HFF-Myc (cell line): ENCODE results near the gene ZFP64.
"Not testable (repeated sequence)": the region's sequence is repeated elsewhere in the genome, so short reads cannot be mapped to it uniquely, and the experiment has no call there.

Experiments used
- DNase-seq: peaks from one replicate; pipeline ENCODE4 v3.0.0-alpha.2; 2011; ENCODE audit warnings: low read depth; ENCODE audit errors: extremely low read depth
- H3K4me3 ChIP-seq: replicated peaks from 2 replicates; pipeline ENCODE4 v1.5.1; 2011; ENCODE audit warnings: low read depth, mild to moderate bottlenecking, control low read depth, low read length
- CTCF ChIP-seq: IDR thresholded peaks from 2 replicates; pipeline ENCODE4 v1.5.1; 2012; ENCODE audit warnings: mild to moderate bottlenecking, low read depth, low read length, control low read depth; ENCODE audit errors: missing control alignments

The ZFP64 gene

GRCh38 chr20:52204136-52204535, 12.6 kb upstream of the ZFP64 start:
- no peak for DNase-seq
- H3K4me3 ChIP-seq, result no peak overlapping the region
- no peak for TF ChIP-seq CTCF

DNA sequence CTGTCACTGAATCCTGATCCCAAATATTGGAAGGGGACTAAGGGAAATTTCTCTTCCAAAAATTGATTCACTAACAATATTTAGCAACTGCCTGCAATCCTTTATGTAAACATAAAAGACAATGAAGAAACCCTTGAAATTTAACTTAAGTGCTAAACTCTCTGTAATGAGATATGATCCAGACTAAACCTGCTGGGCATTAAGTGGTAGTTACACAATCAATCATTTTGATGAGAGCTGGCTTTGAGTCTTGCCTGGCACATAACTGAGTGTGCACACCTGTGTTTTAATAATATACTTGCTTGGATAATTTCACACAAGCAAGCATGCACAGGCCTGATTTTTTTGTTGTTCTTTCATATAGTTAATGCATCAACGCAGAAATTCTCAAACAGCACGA, 9.8 kb upstream of the ZFP64 start:
- no peak for TF ChIP-seq CTCF
- no peak for DNase-seq
- no peak overlapping the region for H3K4me3 ChIP-seq

GRCh38 chr20:52200870-52201269, 9.3 kb upstream of the ZFP64 start:
- no peak for DNase-seq
- no peak overlapping the region for H3K4me3 ChIP-seq
- TF ChIP-seq CTCF, result no peak

GRCh38 chr20:52196845-52197244, 5.3 kb upstream of the ZFP64 start:
- DNase-seq, result no peak
- no peak overlapping the region for H3K4me3 ChIP-seq
- TF ChIP-seq CTCF, result no peak

DNA sequence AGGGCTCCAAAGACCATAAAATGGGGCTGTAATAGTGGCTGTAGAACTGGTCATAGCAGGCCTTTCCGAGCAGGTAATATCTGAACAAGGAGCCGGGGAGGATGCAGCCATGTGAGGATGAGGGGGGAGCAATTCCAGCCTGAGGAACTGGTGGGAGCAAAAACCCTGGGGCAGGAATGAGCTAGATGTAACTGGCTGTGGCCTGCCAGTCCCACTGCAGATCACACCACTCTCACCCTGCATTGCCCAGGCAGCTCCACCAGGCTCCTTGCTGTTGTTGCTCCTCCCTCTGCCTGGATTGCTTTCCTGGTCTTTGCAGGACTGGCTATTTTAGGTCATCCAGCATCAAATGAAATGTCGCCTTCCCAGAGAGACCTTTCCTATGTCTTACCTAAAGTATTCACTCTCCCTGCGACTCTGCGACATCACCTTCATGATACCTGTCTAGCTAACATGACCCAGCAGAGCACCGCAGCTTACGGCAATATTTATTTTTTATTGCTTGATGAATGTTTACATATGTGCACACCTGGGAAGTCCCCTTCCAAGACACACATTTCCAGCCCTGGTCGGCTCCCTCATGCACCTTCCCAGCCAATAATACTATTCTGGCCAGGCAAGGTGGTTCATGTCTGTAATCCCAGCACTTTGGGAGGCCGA, 2.4 kb upstream of the ZFP64 start:
- TF ChIP-seq CTCF, result no peak
- no peak for DNase-seq
- H3K4me3 ChIP-seq, result no peak overlapping the region

DNA sequence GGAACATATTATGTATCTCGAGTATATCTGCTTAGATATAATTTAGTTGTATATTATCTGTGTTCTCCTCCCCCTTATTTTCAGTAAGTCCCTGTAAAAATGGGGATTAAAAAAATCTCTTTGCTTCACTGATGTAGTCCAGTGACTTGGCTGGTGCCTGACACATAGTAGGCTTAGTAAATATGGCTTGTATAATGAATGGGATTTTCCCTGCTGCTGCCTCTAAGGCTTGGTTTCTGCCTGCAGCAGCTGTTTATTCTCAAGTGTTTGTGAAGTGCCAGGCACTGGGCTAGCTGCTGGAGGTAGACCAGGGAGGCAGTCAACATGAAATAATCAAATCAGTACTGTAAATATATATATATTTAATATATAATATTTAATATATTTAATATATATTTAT, 1.6 kb upstream of the ZFP64 start:
- no peak for DNase-seq
- no peak overlapping the region for H3K4me3 ChIP-seq
- no peak for TF ChIP-seq CTCF

DNA sequence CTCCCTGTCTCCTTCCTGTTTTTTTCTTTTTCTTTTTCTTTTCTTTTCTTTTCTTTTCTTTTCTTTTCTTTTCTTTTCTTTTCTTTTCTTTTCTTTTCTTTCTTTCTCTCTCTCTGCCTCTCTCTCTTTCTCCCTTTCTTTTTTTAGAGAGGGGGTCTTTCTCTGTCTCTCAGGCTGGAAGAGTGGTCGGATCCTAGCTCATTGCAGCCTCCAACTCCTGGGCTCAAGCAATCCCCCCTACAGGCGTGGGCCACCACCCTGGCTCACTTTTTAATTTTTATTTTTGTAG, 1.1 kb upstream of the ZFP64 start:
- DNase-seq, result not testable (repeated sequence)
- H3K4me3 ChIP-seq, result peak overlapping the region; percentile 77; the same call in 1 of the 2 replicates
